Fibroblast of lung (primary cell): ENCODE results near the gene LGR6. TPM values are rescaled to one million over a fixed set of nuclear protein-coding genes. Genes with fewer than 3 reads are reported as not detected.

ENCODE experiments used
- DNase-seq, 2 donors: peaks; one replicate each; pipeline versions ENCODE4 v3.0.0 to v3.0.0-alpha.2; 2010; ENCODE audit warnings: low read depth in 2 of 2
- H2AFZ ChIP-seq: 2 replicates; pipeline ENCODE4 v1.5.1; 2012; ENCODE audit warnings: low read length, control low read depth, inconsistent platforms
- H3K27ac ChIP-seq: 2 replicates; pipeline ENCODE4 v1.5.1; 2011; ENCODE audit warnings: low read length, control low read depth; ENCODE audit not compliant: insufficient read depth
- H3K27me3 ChIP-seq: 2 replicates; pipeline ENCODE4 v1.5.1; 2011; ENCODE audit warnings: mild to moderate bottlenecking, low read length; ENCODE audit not compliant: control insufficient read depth, insufficient read depth
- H3K36me3 ChIP-seq: 2 replicates; pipeline ENCODE4 v1.5.1; 2011; ENCODE audit warnings: low read length; ENCODE audit not compliant: control insufficient read depth, insufficient read depth
- H3K4me1 ChIP-seq: 2 replicates; pipeline ENCODE4 v1.5.1; 2011; ENCODE audit warnings: low read length; ENCODE audit not compliant: control insufficient read depth, insufficient read depth; ENCODE audit errors: extremely low read depth
- H3K4me2 ChIP-seq: 2 replicates; pipeline ENCODE4 v1.5.1; 2011; ENCODE audit warnings: low read length, control low read depth; ENCODE audit not compliant: insufficient read depth; ENCODE audit errors: extremely low read depth
- H3K4me3 ChIP-seq, 4 experiments: fragments of 200-600 bp in 1 of 4; sonication (generic) in 1 of 4; replicated peaks in 1 of 4; 2 replicates each; pipeline ENCODE4 v1.5.1; 2011 to 2016; ENCODE audit warnings: low read length in 4 of 4, low read depth in 3 of 4, mild to moderate bottlenecking in 3 of 4, control low read depth in 2 of 4, inconsistent platforms in 1 of 4, mixed read lengths in 1 of 4; ENCODE audit not compliant: insufficient read depth in 1 of 4; ENCODE audit errors: control extremely low read depth in 1 of 4
- H3K79me2 ChIP-seq: 2 replicates; pipeline ENCODE4 v1.5.1; 2012; ENCODE audit warnings: mild to moderate bottlenecking, low read length, inconsistent platforms; ENCODE audit not compliant: control insufficient read depth, insufficient read depth
- H3K9ac ChIP-seq: 2 replicates; pipeline ENCODE4 v1.5.1; 2011; ENCODE audit warnings: mild to moderate bottlenecking, low read length, control low read depth; ENCODE audit not compliant: insufficient read depth
- H3K9me3 ChIP-seq: 2 replicates; pipeline ENCODE4 v1.5.1; 2012; ENCODE audit warnings: low read depth, low read length; ENCODE audit not compliant: control insufficient read depth, insufficient read depth
- H4K20me1 ChIP-seq: 2 replicates; pipeline ENCODE4 v1.5.1; 2011; ENCODE audit warnings: low read length; ENCODE audit not compliant: control insufficient read depth, insufficient read depth; ENCODE audit errors: extremely low read depth
- CTCF ChIP-seq, 2 donors: IDR thresholded peaks in 1 of 2; conservative IDR thresholded peaks in 1 of 2; 1 replicate in 1 of 2; 2 replicates in 1 of 2; pipeline ENCODE4 v1.5.1; 2011 to 2012; ENCODE audit warnings: low read length in 2 of 2, control low read depth in 1 of 2, inconsistent platforms in 1 of 2, low read depth in 1 of 2, mild to moderate bottlenecking in 1 of 2
- EZH2 ChIP-seq: IDR thresholded peaks from 2 replicates; pipeline ENCODE4 v1.5.1; 2012; ENCODE audit warnings: low read length, control low read depth, mild to moderate bottlenecking; ENCODE audit errors: missing control alignments
- polyA plus RNA-seq, 2 donors: library from polyadenylated mRNA; depleted of rRNA in 1 of 2; stranded (reverse) in 1 of 2; unstranded in 1 of 2; fragments of >200 nt; gene quantifications; 2 replicates each; pipeline ENCODE4 v1.2.1, GENCODE V29; 2011 to 2012; ENCODE audit warnings: missing spikeins in 1 of 2
- total RNA-seq: library from RNA; depleted of rRNA; stranded (reverse); fragments of >200 nt; gene quantifications from 2 replicates; pipeline ENCODE4 v1.2.1, GENCODE V29; 2014

The LGR6 gene
- total and polyA plus RNA-seq, 2 donors (not counting 1 experiment from before 2014, with no cell fraction given), result 0.02 TPM; not detected in 1

GRCh38 chr1:202293569-202293968, 100.0 kb downstream of the LGR6 start:
- no peak overlapping the region for H2AFZ ChIP-seq
- no peaks in the 10 kb centered on the region for H3K9me3 ChIP-seq
- H3K79me2 ChIP-seq, result no peaks in the 10 kb centered on the region
- no peak overlapping the region for H3K4me2 ChIP-seq
- no peak overlapping the region for H3K27ac ChIP-seq
- peak in 1 of 2 donors; percentile 18 for DNase-seq
- H3K4me3 ChIP-seq, result no peak overlapping the region
- peaks cover 15% of the 10 kb centered on the region for H3K27me3 ChIP-seq
- TF ChIP-seq CTCF (conservative IDR thresholded peaks at IDR 0.05 in 1 of 2, IDR thresholded peaks at IDR 0.05 in 1 of 2; ENCODE audit: low read depth in 1 of 2, low read length in 2 of 2) (no peak), EZH2 (no peak)
- no peaks in the 10 kb centered on the region for H3K4me1 ChIP-seq
- no peaks in the 10 kb centered on the region for H4K20me1 ChIP-seq
- H3K9ac ChIP-seq, result no peak overlapping the region
- no peaks in the 10 kb centered on the region for H3K36me3 ChIP-seq

- Histone ChIP-seq H3K27me3 (peaks cover 28% of the 10 kb centered on the region), H3K4me2 (no peak overlapping the region)
- TF ChIP-seq EZH2 (no peak), CTCF (conservative IDR thresholded peaks at IDR 0.05 in 1 of 2, IDR thresholded peaks at IDR 0.05 in 1 of 2; ENCODE audit: low read depth in 1 of 2, low read length in 2 of 2) (no peak)
These were observed 108.6 kb downstream of the LGR6 start for GRCh38 chr1:202302166-202302565.

GRCh38 chr1:202304375-202304774, 110.8 kb downstream of the LGR6 start:
- Histone ChIP-seq H3K4me2 (no peak overlapping the region), H3K4me1 (no peaks in the 10 kb centered on the region), H4K20me1 (no peaks in the 10 kb centered on the region), H3K4me3 (no peak overlapping the region), H3K27me3 (peaks cover 38% of the 10 kb centered on the region), H3K79me2 (no peaks in the 10 kb centered on the region), H3K9ac (no peak overlapping the region), H3K36me3 (no peaks in the 10 kb centered on the region), H3K27ac (no peak overlapping the region), H2AFZ (no peak overlapping the region), H3K9me3 (no peaks in the 10 kb centered on the region)
- TF ChIP-seq EZH2 (no peak), CTCF (conservative IDR thresholded peaks at IDR 0.05 in 1 of 2, IDR thresholded peaks at IDR 0.05 in 1 of 2; ENCODE audit: low read depth in 1 of 2, low read length in 2 of 2) (no peak)
- DNase-seq, result no peak

More at GRCh38 chr1:202302166-202302565, 108.6 kb downstream of the LGR6 start:
- no peaks in the 10 kb centered on the region for H3K79me2 ChIP-seq
- H3K4me1 ChIP-seq, result no peaks in the 10 kb centered on the region
- no peak overlapping the region for H3K27ac ChIP-seq
- H3K36me3 ChIP-seq, result no peaks in the 10 kb centered on the region
- DNase-seq, result no peak
- no peaks in the 10 kb centered on the region for H4K20me1 ChIP-seq
- H3K9ac ChIP-seq, result no peak overlapping the region
- no peaks in the 10 kb centered on the region for H3K9me3 ChIP-seq
- H3K4me3 ChIP-seq, result no peak overlapping the region
- no peak overlapping the region for H2AFZ ChIP-seq
